GM12878 (cell line): ENCODE results near the gene GPC5. TPM values are rescaled to one million over a fixed set of nuclear protein-coding genes. Genes with fewer than 3 reads are reported as not detected.

Source experiments
- ATAC-seq: fragments of 200-7000 bp; cut with Tn5 transposase; 3 replicates; pipeline ENCODE4 v1.9.1; 2020; ENCODE audit warnings: mild to moderate bottlenecking, moderate library complexity
- BruUV-seq: library from RNA; stranded (reverse); fragments of 400-500 nt; replicated peaks from 2 replicates; lab custom pipeline; 2021; lab: Mats Ljungman, UMichigan
- CTCF ChIA-PET: fragments of 300-600 bp; sonication (Branson Sonifier 250); formaldehyde crosslinking; extraction: SDS; loops from one replicate; lab custom pipeline; 2021; ENCODE audit warnings: inconsistent platforms; lab: Yijun Ruan, JAX
- POLR2A ChIA-PET: fragments of 350-600 bp; formaldehyde crosslinking; extraction: SDS; loops from one replicate; lab custom pipeline; 2021; ENCODE audit warnings: inconsistent platforms; lab: Charles Lee
- RAD21 ChIA-PET: fragments of 300-600 bp; sonication (Branson Sonifier 250); formaldehyde crosslinking; loops from one replicate; lab custom pipeline; 2023; ENCODE audit warnings: antibody characterized with exemption; ENCODE audit not compliant: unreplicated experiment; lab: Charles Lee
- SMC1A ChIA-PET: fragments of 300-600 bp; sonication (Branson Sonifier 250); formaldehyde crosslinking; loops from one replicate; lab custom pipeline; 2023; ENCODE audit not compliant: unreplicated experiment, uncharacterized antibody; lab: Charles Lee
- DNase-seq: peaks from one replicate; pipeline ENCODE4 v3.0.0-alpha.2; 2011; ENCODE audit warnings: low read depth, low spot score
- FAIRE-seq: peaks from 3 replicates; lab custom pipeline; 2011; peaks lifted over from hg19 to GRCh38; lab: Jason Lieb, UNC
- H2AFZ ChIP-seq: 2 replicates; pipeline ENCODE4 v1.6.0; 2011; ENCODE audit warnings: low read depth, low read length, control low read depth; ENCODE audit not compliant: control insufficient read depth
- H3K27ac ChIP-seq: 2 replicates; pipeline ENCODE4 v1.5.1; 2011; ENCODE audit warnings: control low read depth; ENCODE audit not compliant: control insufficient read depth, insufficient read depth
- H3K27me3 ChIP-seq, 2 experiments: replicated peaks in 1 of 2; 2 replicates each; pipeline versions ENCODE4 v1.6.0 to v1.6.1; 2011; ENCODE audit warnings: low read length in 1 of 2; ENCODE audit not compliant: control insufficient read depth in 2 of 2, insufficient read depth in 2 of 2
- H3K36me3 ChIP-seq, 2 experiments: 2 replicates each; pipeline ENCODE4 v1.5.1; 2011; ENCODE audit warnings: low read length in 1 of 2; ENCODE audit not compliant: control insufficient read depth in 2 of 2, insufficient read depth in 2 of 2
- H3K4me1 ChIP-seq: 2 replicates; pipeline ENCODE4 v1.6.1; 2011; ENCODE audit warnings: mild to moderate bottlenecking, low read length, moderate library complexity, mixed read lengths; ENCODE audit not compliant: control insufficient read depth, insufficient read depth
- H3K4me2 ChIP-seq: 2 replicates; pipeline ENCODE4 v1.6.0; 2011; ENCODE audit warnings: control low read depth; ENCODE audit not compliant: control insufficient read depth, insufficient read depth
- H3K4me3 ChIP-seq: fragments of 200-600 bp; sonication (generic); 2 replicates; pipeline ENCODE4 v1.5.1; 2016
- H3K79me2 ChIP-seq: 2 replicates; pipeline ENCODE4 v1.6.0; 2011; ENCODE audit warnings: low read length; ENCODE audit not compliant: control insufficient read depth, insufficient read depth
- H3K9ac ChIP-seq: 2 replicates; pipeline ENCODE4 v1.8.0; 2011; ENCODE audit warnings: low read length, control low read depth, mixed read lengths; ENCODE audit not compliant: control insufficient read depth, insufficient read depth
- H3K9me3 ChIP-seq: replicated peaks from 3 replicates; pipeline ENCODE4 v1.5.1; 2011; ENCODE audit warnings: mild to moderate bottlenecking, low read length; ENCODE audit not compliant: control insufficient read depth, insufficient read depth
- H4K20me1 ChIP-seq: 2 replicates; pipeline ENCODE4 v1.6.0; 2011; ENCODE audit not compliant: control insufficient read depth, insufficient read depth
- BCL11A ChIP-seq: IDR thresholded peaks from 2 replicates; pipeline ENCODE4 v1.6.1; 2011; ENCODE audit warnings: low read depth, low read length
- E2F8 ChIP-seq: fragments of 450-650 bp; IDR thresholded peaks from 2 replicates; pipeline ENCODE4 v1.6.1; 2018; ENCODE audit warnings: mild to moderate bottlenecking, low read depth, moderate library complexity; ENCODE audit not compliant: partially characterized antibody
- EGR1 ChIP-seq, 2 experiments: IDR thresholded peaks; 1 replicate in 1 of 2; 2 replicates in 1 of 2; pipeline ENCODE4 v1.6.1; 2011 to 2012; ENCODE audit warnings: low read depth in 2 of 2, low read length in 2 of 2, borderline replicate concordance in 1 of 2, mild to moderate bottlenecking in 1 of 2, moderate library complexity in 1 of 2
- MTA2 ChIP-seq: fragments of 450-650 bp; IDR thresholded peaks from 2 replicates; pipeline ENCODE4 v1.6.1; 2016; ENCODE audit warnings: low read depth, mild to moderate bottlenecking, moderate library complexity
- TARDBP ChIP-seq: IDR thresholded peaks from 2 replicates; pipeline ENCODE4 v1.6.1; 2016; ENCODE audit warnings: borderline replicate concordance
- TCF7 ChIP-seq: IDR thresholded peaks from 2 replicates; pipeline ENCODE4 v1.6.1; 2014; ENCODE audit warnings: antibody characterized with exemption, borderline replicate concordance
- USF2 ChIP-seq: IDR thresholded peaks from 2 replicates; pipeline ENCODE4 v1.6.1; 2011; ENCODE audit warnings: low read depth, low read length, improper control_type of control experiment, borderline replicate concordance
- ZBED1 ChIP-seq: IDR thresholded peaks from 2 replicates; pipeline ENCODE4 v1.6.1; 2016; ENCODE audit warnings: borderline replicate concordance
- ZSCAN29 ChIP-seq: fragments of 450-650 bp; IDR thresholded peaks from 2 replicates; pipeline ENCODE4 v1.6.1; 2017; ENCODE audit warnings: mild to moderate bottlenecking, moderate library complexity
- WGBS: methylation state at CpG from one replicate; pipeline ENCODE4 v1.1.6; 2016; ENCODE audit warnings: low lambda C conversion rate; ENCODE audit not compliant: insufficient replicate concordance, insufficient coverage; ENCODE audit errors: missing lambda C conversion rate; 5-methylcytosine and 5-hydroxymethylcytosine counted together
- in situ Hi-C: fragments of 300-500 bp; cut with MboI; formaldehyde crosslinking; loops from 9 replicates; pipeline ENCODE4 v1.14.3; 2018; ENCODE audit warnings: mixed read lengths
- intact Hi-C: fragments of 100-400 bp; cut with micrococcal nuclease; formaldehyde crosslinking; loops from one replicate; pipeline ENCODE4 v1.14.2; 2022; ENCODE audit not compliant: unreplicated experiment
- polyA plus RNA-seq, 11 experiments: library from polyadenylated mRNA; depleted of rRNA in 4 of 11; unstranded in 6 of 11; stranded (reverse) in 5 of 11; fragments of >200 nt; fragmentation: Nextera tagmentation in 4 of 11; fragmentation: Illumina TruSeq in 1 of 11; extraction: Ambion mirVana in 4 of 11; extraction: Trizol in 1 of 11; gene quantifications; 1 replicate in 1 of 11; 2 replicates in 10 of 11; pipeline versions ENCODE4 v1.2.1 to v1.2.3, GENCODE V29; 2011 to 2016; ENCODE audit warnings: inconsistent platforms in 2 of 11, missing spikeins in 2 of 11, low read depth in 1 of 11
- total RNA-seq, 4 experiments: library from RNA; depleted of rRNA in 3 of 4; stranded (reverse); fragments of >200 nt in 3 of 4; fragmentation: Illumina TruSeq in 1 of 4; extraction: Trizol in 1 of 4; gene quantifications; 2 replicates each; pipeline versions ENCODE4 v1.2.1 to v1.2.3, GENCODE V29; 2013 to 2021

The GPC5 gene
- total and polyA plus RNA-seq, 10 of the 15 experiments (the other 5 are each of a cell fraction or from before 2014, with no cell fraction given), result 0.05 to 0.87 (median 0.44) TPM; not detected in 1

- Histone ChIP-seq H3K9me3 (no peaks in the 10 kb centered on the region), H3K4me1 (no peaks in the 10 kb centered on the region), H2AFZ (no peak overlapping the region), H3K4me3 (no peak overlapping the region), H3K4me2 (no peak overlapping the region), H4K20me1 (no peaks in the 10 kb centered on the region), H3K36me3 (no peaks in the 10 kb centered on the region), H3K79me2 (no peaks in the 10 kb centered on the region), H3K9ac (no peak overlapping the region), H3K27me3 (no peaks in the 10 kb centered on the region), H3K27ac (no peak overlapping the region)
- intact Hi-C loops (no loop called here), in situ Hi-C loops (no loop called here)
- SMC1A ChIA-PET, result no interaction called here
- POLR2A ChIA-PET, result no interaction called here
- CTCF ChIA-PET, result no interaction called here
- WGBS, result 3% methylated on average over 4 of the region's 4 CpGs
- RAD21 ChIA-PET, result no interaction called here
- no TSS peak for BruUV-seq
- FAIRE-seq (no peak), ATAC-seq (no peak), DNase-seq (no peak)
- no peak for TF ChIP-seq ZBED1
- TF ChIP-seq E2F8, result no peak
- no peak for TF ChIP-seq EGR1 (IDR thresholded peaks at IDR 0.05; ENCODE audit: borderline replicate concordance in 1 of 2, low read depth in 2 of 2, low read length in 2 of 2)
- TF ChIP-seq USF2, result no peak
- TF ChIP-seq TARDBP, result no peak
- no peak for TF ChIP-seq MTA2
- no peak for TF ChIP-seq ZSCAN29
- no peak for TF ChIP-seq BCL11A
- TF ChIP-seq TCF7, result no peak
Observed at GRCh38 chr13:92459306-92459705, 1060.9 kb downstream of the GPC5 start.
